Liver (tissue), 9 donors: Measurements from ENCODE around the gene RNGTT. TPM values are rescaled to one million over a fixed set of nuclear protein-coding genes. Genes with fewer than 3 reads are reported as not detected.

ENCODE experiments used
- DNase-seq: peaks from one replicate; pipeline ENCODE4 v3.0.0-alpha.2; 2017; ENCODE audit warnings: low spot score
- H3K27ac ChIP-seq, 2 donors: one replicate each; pipeline ENCODE4 v1.7.0; 2013; ENCODE audit warnings: inconsistent platforms in 2 of 2, low read length in 2 of 2, control low read depth in 1 of 2, low read depth in 1 of 2, mild to moderate bottlenecking in 1 of 2
- H3K27me3 ChIP-seq, 4 donors: one replicate each; pipeline versions ENCODE4 v1.6.1 to v1.7.0; 2013; ENCODE audit warnings: low read length in 3 of 4, inconsistent platforms in 1 of 4, mild to moderate bottlenecking in 1 of 4, moderate library complexity in 1 of 4; ENCODE audit not compliant: control insufficient read depth in 4 of 4, insufficient read depth in 4 of 4
- H3K36me3 ChIP-seq, 4 donors: one replicate each; pipeline versions ENCODE4 v1.6.1 to v1.7.0; 2013; ENCODE audit warnings: low read length in 3 of 4, mild to moderate bottlenecking in 3 of 4, low read depth in 1 of 4, moderate library complexity in 1 of 4; ENCODE audit not compliant: control insufficient read depth in 4 of 4, insufficient read depth in 3 of 4
- H3K4me1 ChIP-seq, 4 donors: one replicate each; pipeline versions ENCODE4 v1.6.1 to v1.7.0; 2013; ENCODE audit warnings: low read length in 3 of 4, mild to moderate bottlenecking in 3 of 4, moderate library complexity in 1 of 4; ENCODE audit not compliant: control insufficient read depth in 4 of 4, insufficient read depth in 4 of 4
- H3K4me3 ChIP-seq, 3 donors: one replicate each; pipeline versions ENCODE4 v1.6.1 to v1.7.0; 2013; ENCODE audit warnings: low read length in 3 of 3, control low read depth in 1 of 3, low read depth in 1 of 3, mild to moderate bottlenecking in 1 of 3
- H3K9ac ChIP-seq, 2 donors: one replicate each; pipeline ENCODE4 v1.7.0; 2013; ENCODE audit warnings: low read length in 2 of 2, mild to moderate bottlenecking in 2 of 2, moderate library complexity in 2 of 2, control low read depth in 1 of 2, low read depth in 1 of 2
- H3K9me3 ChIP-seq, 4 donors: one replicate each; pipeline versions ENCODE4 v1.6.1 to v1.7.0; 2013; ENCODE audit warnings: low read length in 3 of 4; ENCODE audit not compliant: control insufficient read depth in 4 of 4
- EGR1 ChIP-seq, 2 donors: IDR thresholded peaks; 2 replicates each; pipeline ENCODE4 v1.6.1; 2016 to 2018; ENCODE audit warnings: antibody characterized with exemption in 2 of 2, low read depth in 2 of 2
- FOXA1 ChIP-seq: IDR thresholded peaks from 2 replicates; pipeline ENCODE4 v1.6.1; 2016; ENCODE audit warnings: antibody characterized with exemption
- FOXA2 ChIP-seq: IDR thresholded peaks from 2 replicates; pipeline ENCODE4 v1.6.1; 2016; ENCODE audit warnings: antibody characterized with exemption
- GABPA ChIP-seq, 2 donors: IDR thresholded peaks in 1 of 2; conservative IDR thresholded peaks in 1 of 2; 2 replicates each; pipeline ENCODE4 v1.6.1; 2016; ENCODE audit warnings: antibody characterized with exemption in 2 of 2, mild to moderate bottlenecking in 1 of 2, moderate library complexity in 1 of 2
- HNF4A ChIP-seq, 2 donors: conservative IDR thresholded peaks; 2 replicates each; pipeline ENCODE4 v1.6.1; 2016; ENCODE audit warnings: antibody characterized with exemption in 2 of 2, mild to moderate bottlenecking in 2 of 2
- HNF4G ChIP-seq: IDR thresholded peaks from 2 replicates; pipeline ENCODE4 v1.6.1; 2016; ENCODE audit warnings: antibody characterized with exemption
- JUND ChIP-seq, 2 donors: IDR thresholded peaks; 2 replicates each; pipeline ENCODE4 v1.6.1; 2016; ENCODE audit warnings: antibody characterized with exemption in 2 of 2
- NR2F2 ChIP-seq: IDR thresholded peaks from 2 replicates; pipeline ENCODE4 v1.6.1; 2016; ENCODE audit warnings: antibody characterized with exemption
- RAD21 ChIP-seq, 2 donors: IDR thresholded peaks; 2 replicates each; pipeline ENCODE4 v1.6.1; 2016; ENCODE audit warnings: antibody characterized with exemption in 2 of 2, mild to moderate bottlenecking in 2 of 2
- RXRA ChIP-seq, 2 donors: IDR thresholded peaks; 2 replicates each; pipeline ENCODE4 v1.6.1; 2017 to 2018; ENCODE audit warnings: antibody characterized with exemption in 2 of 2, mild to moderate bottlenecking in 1 of 2
- SP1 ChIP-seq: IDR thresholded peaks from 2 replicates; pipeline ENCODE4 v1.6.1; 2018; ENCODE audit warnings: antibody characterized with exemption, mild to moderate bottlenecking
- TAF1 ChIP-seq: conservative IDR thresholded peaks from 2 replicates; pipeline ENCODE4 v1.6.1; 2016; ENCODE audit warnings: antibody characterized with exemption, mild to moderate bottlenecking
- YY1 ChIP-seq: IDR thresholded peaks from 2 replicates; pipeline ENCODE4 v1.6.1; 2016; ENCODE audit warnings: antibody characterized with exemption, mild to moderate bottlenecking
- WGBS: extraction: QIAGEN DNeasy Blood & Tissue Kit; methylation state at CpG from one replicate; pipeline ENCODE4 v1.1.7; 2013; 5-methylcytosine and 5-hydroxymethylcytosine counted together
- polyA plus RNA-seq, 2 donors: library from polyadenylated mRNA; stranded (reverse) in 1 of 2; unstranded in 1 of 2; fragments of 200-250 nt in 1 of 2; fragments of >200 nt in 1 of 2; fragmentation: Nextera tagmentation in 1 of 2; extraction: Ambion mirVana in 1 of 2; gene quantifications; one replicate each; pipeline versions ENCODE4 v1.2.1 to v1.2.3, GENCODE V29; 2013 to 2015
- total RNA-seq, 2 donors: library from RNA; depleted of rRNA; stranded (reverse); fragments of >200 nt; gene quantifications; one replicate each; pipeline ENCODE4 v1.2.3, GENCODE V29; 2014
- TF ChIP-seq, protein P1 (sequence below): IDR thresholded peaks from 2 replicates; pipeline ENCODE4 v1.6.1; 2016; ENCODE audit warnings: antibody characterized with exemption, mild to moderate bottlenecking
- TF ChIP-seq, protein P2 (sequence below): IDR thresholded peaks from 2 replicates; pipeline ENCODE4 v1.6.1; 2016; ENCODE audit warnings: antibody characterized with exemption
- TF ChIP-seq, protein P3 (sequence below): fragments of 150-350 bp; IDR thresholded peaks from 2 replicates; pipeline ENCODE4 v1.5.1; 2017; ENCODE audit warnings: improper control_type of control experiment, low read depth, low read length; ENCODE audit not compliant: missing input control
- TF ChIP-seq, protein P4 (sequence below): IDR thresholded peaks from 2 replicates; pipeline ENCODE4 v1.6.1; 2016; ENCODE audit warnings: antibody characterized with exemption
- TF ChIP-seq, protein P5 (sequence below): IDR thresholded peaks from 2 replicates; pipeline ENCODE4 v1.6.1; 2016; ENCODE audit warnings: antibody characterized with exemption
- donor health status: healthy.
- donor health status: healthy.
- donor health status: healthy.
- donor health status: healthy.
- donor health status: healthy.

RNGTT gene
- total and polyA plus RNA-seq, 4 donors: 4.1 to 20.8 (median 7.2) TPM

DNA sequence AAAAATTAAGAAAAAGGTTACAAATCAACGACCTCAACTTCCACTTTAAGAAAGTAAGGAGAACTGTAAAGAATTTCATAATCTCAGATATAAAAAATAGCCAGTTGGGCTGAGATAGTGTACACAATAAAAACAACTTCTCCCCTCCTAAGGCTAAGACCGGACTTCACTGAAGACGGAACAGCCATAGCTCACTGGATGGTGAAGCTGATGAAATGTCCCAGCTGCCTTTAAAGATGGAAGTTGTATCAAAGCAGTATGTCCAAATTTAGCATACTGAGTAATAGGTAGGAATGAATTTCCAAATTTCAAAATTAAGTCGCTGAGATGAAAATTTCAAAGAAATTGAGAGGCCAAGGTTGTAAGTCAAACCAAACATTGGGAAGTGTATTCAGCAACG lies 153.3 kb downstream of the RNGTT start (continued):
- no peak for TF ChIP-seq JUND (IDR thresholded peaks at IDR 0.05)
- TF ChIP-seq FOXA2: no peak

DNA sequence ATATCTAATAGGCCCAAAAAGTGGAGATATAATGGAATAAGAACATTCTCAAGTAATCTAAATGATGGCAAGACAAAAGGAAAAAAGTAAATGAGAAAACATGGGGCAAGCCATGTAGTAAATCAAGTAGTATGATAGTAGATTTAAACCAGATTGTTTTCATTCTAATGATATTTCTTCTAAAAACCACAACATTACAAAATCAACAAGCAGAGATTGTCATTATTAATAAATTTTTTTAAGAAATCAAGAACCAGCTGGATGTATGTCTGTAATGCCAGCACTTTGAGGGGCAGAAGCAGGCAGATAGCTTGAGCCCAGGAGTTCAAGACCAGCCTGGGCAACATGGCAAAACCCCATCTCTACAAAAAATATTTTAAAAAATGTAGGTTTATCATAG lies 155.0 kb downstream of the RNGTT start:
- Histone ChIP-seq H3K27ac (no peak overlapping the region), H3K36me3 (no peaks in the 10 kb centered on the region), H3K27me3 (no peaks in the 10 kb centered on the region), H3K4me3 (no peak overlapping the region), H3K9ac (no peak overlapping the region), H3K9me3 (peaks cover 0 to 6% (median 1%) of the 10 kb centered on the region in 4 donors), H3K4me1 (no peaks in the 10 kb centered on the region)
- TF ChIP-seq, protein P1, sequence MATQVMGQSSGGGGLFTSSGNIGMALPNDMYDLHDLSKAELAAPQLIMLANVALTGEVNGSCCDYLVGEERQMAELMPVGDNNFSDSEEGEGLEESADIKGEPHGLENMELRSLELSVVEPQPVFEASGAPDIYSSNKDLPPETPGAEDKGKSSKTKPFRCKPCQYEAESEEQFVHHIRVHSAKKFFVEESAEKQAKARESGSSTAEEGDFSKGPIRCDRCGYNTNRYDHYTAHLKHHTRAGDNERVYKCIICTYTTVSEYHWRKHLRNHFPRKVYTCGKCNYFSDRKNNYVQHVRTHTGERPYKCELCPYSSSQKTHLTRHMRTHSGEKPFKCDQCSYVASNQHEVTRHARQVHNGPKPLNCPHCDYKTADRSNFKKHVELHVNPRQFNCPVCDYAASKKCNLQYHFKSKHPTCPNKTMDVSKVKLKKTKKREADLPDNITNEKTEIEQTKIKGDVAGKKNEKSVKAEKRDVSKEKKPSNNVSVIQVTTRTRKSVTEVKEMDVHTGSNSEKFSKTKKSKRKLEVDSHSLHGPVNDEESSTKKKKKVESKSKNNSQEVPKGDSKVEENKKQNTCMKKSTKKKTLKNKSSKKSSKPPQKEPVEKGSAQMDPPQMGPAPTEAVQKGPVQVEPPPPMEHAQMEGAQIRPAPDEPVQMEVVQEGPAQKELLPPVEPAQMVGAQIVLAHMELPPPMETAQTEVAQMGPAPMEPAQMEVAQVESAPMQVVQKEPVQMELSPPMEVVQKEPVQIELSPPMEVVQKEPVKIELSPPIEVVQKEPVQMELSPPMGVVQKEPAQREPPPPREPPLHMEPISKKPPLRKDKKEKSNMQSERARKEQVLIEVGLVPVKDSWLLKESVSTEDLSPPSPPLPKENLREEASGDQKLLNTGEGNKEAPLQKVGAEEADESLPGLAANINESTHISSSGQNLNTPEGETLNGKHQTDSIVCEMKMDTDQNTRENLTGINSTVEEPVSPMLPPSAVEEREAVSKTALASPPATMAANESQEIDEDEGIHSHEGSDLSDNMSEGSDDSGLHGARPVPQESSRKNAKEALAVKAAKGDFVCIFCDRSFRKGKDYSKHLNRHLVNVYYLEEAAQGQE: no peak
- TF ChIP-seq SP1 (no peak), FOXA1 (no peak), HNF4A (conservative IDR thresholded peaks at IDR 0.05) (no peak), TAF1 (no peak), YY1 (no peak), JUND (IDR thresholded peaks at IDR 0.05) (no peak), NR2F2 (no peak), RXRA (IDR thresholded peaks at IDR 0.05) (no peak), FOXA2 (no peak)
- TF ChIP-seq, protein P2, sequence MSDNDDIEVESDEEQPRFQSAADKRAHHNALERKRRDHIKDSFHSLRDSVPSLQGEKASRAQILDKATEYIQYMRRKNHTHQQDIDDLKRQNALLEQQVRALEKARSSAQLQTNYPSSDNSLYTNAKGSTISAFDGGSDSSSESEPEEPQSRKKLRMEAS: no peak
- TF ChIP-seq, protein P3, sequence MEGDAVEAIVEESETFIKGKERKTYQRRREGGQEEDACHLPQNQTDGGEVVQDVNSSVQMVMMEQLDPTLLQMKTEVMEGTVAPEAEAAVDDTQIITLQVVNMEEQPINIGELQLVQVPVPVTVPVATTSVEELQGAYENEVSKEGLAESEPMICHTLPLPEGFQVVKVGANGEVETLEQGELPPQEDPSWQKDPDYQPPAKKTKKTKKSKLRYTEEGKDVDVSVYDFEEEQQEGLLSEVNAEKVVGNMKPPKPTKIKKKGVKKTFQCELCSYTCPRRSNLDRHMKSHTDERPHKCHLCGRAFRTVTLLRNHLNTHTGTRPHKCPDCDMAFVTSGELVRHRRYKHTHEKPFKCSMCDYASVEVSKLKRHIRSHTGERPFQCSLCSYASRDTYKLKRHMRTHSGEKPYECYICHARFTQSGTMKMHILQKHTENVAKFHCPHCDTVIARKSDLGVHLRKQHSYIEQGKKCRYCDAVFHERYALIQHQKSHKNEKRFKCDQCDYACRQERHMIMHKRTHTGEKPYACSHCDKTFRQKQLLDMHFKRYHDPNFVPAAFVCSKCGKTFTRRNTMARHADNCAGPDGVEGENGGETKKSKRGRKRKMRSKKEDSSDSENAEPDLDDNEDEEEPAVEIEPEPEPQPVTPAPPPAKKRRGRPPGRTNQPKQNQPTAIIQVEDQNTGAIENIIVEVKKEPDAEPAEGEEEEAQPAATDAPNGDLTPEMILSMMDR: no peak
- TF ChIP-seq, protein P4, sequence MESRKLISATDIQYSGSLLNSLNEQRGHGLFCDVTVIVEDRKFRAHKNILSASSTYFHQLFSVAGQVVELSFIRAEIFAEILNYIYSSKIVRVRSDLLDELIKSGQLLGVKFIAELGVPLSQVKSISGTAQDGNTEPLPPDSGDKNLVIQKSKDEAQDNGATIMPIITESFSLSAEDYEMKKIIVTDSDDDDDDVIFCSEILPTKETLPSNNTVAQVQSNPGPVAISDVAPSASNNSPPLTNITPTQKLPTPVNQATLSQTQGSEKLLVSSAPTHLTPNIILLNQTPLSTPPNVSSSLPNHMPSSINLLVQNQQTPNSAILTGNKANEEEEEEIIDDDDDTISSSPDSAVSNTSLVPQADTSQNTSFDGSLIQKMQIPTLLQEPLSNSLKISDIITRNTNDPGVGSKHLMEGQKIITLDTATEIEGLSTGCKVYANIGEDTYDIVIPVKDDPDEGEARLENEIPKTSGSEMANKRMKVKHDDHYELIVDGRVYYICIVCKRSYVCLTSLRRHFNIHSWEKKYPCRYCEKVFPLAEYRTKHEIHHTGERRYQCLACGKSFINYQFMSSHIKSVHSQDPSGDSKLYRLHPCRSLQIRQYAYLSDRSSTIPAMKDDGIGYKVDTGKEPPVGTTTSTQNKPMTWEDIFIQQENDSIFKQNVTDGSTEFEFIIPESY: no peak
- no peak for DNase-seq

DNA sequence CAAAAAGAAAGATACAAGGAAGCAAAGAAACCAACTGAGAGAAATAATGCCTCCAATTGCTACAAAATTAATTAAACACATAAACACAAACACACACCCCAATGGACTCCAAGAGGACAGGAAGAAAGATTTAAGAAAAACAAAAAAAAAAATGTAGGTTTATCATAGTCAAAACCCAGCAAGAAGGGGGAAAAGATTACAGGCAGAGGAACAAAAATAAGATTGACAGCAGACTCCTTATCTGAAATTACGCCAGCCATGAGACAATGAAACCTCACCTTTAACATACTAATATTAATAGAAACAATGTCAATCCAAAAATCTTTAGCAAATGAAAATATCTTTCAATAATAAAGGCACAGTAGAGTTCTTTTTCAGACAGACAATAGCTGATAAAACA lies 155.8 kb downstream of the RNGTT start:
- Histone ChIP-seq H3K9me3 (peaks cover 0 to 6% (median 1%) of the 10 kb centered on the region in 4 donors), H3K27me3 (no peaks in the 10 kb centered on the region), H3K9ac (no peak overlapping the region), H3K4me3 (no peak overlapping the region), H3K4me1 (no peaks in the 10 kb centered on the region), H3K27ac (no peak overlapping the region), H3K36me3 (no peaks in the 10 kb centered on the region)
- DNase-seq: no peak
- WGBS: 94% methylated on average over 1 of the region's 1 CpG
- TF ChIP-seq, protein P4: no peak
- TF ChIP-seq, protein P5, sequence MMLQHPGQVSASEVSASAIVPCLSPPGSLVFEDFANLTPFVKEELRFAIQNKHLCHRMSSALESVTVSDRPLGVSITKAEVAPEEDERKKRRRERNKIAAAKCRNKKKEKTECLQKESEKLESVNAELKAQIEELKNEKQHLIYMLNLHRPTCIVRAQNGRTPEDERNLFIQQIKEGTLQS: no peak
- TF ChIP-seq HNF4G: no peak
- TF ChIP-seq, protein P3: no peak
- no peak for TF ChIP-seq TAF1
- no peak for TF ChIP-seq RXRA (IDR thresholded peaks at IDR 0.05)
- no peak for TF ChIP-seq GABPA (IDR thresholded peaks at IDR 0.05 in 1 of 2, conservative IDR thresholded peaks at IDR 0.05 in 1 of 2)
- TF ChIP-seq HNF4A (conservative IDR thresholded peaks at IDR 0.05): no peak
- no peak for TF ChIP-seq RAD21 (IDR thresholded peaks at IDR 0.05)
- no peak for TF ChIP-seq JUND (IDR thresholded peaks at IDR 0.05)
- no peak for TF ChIP-seq SP1
- TF ChIP-seq FOXA1: no peak
- no peak for TF ChIP-seq NR2F2
- no peak for TF ChIP-seq EGR1 (IDR thresholded peaks at IDR 0.05; ENCODE audit: low read depth in 2 of 2)
